ENCODE data around the gene TMEM164.

The TMEM164 gene

GRCh38 chrX:110215411-110215810, 212.5 kb downstream of the TMEM164 start:
- DNase-seq: no peak

DNA sequence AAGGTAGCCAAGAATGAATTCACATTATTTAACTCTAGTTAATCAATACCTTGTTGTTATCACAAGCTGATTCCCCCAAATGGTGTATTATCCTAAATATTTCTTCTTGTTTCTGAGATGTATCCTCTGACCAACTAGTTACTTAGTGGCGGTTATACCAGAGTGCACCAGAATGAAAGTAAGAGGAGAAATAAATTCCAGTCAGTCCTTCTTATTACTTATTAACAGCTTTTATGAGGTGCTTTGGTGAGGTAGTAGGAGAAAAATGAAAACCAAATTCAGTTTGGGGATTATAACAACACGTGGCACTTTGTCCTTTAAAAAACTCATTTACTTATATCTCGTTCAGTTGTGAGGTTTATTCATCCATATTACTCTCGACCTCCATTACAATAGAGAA, 213.1 kb downstream of the TMEM164 start:
- DNase-seq: no peak

DNA sequence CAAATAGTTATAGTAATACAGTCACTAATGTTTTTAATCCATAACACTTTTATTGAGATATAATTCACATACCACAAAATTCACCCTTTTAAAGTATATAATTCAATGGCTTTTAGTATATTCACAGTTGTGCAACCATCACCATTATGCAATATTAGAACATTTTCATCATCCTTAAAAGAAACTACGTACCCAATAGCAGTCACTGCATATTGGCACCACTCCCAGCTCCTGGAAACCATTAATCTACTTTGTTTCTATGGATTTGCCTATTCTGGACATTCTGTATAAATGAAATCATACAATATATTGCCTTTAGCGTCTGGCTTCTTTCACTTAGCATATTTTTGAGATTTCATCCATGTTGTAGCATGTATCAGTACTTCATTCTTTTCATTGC, 215.7 kb downstream of the TMEM164 start:
- no peak for DNase-seq

GRCh38 chrX:110219920-110220319, 217.0 kb downstream of the TMEM164 start:
- DNase-seq: no peak

DNA sequence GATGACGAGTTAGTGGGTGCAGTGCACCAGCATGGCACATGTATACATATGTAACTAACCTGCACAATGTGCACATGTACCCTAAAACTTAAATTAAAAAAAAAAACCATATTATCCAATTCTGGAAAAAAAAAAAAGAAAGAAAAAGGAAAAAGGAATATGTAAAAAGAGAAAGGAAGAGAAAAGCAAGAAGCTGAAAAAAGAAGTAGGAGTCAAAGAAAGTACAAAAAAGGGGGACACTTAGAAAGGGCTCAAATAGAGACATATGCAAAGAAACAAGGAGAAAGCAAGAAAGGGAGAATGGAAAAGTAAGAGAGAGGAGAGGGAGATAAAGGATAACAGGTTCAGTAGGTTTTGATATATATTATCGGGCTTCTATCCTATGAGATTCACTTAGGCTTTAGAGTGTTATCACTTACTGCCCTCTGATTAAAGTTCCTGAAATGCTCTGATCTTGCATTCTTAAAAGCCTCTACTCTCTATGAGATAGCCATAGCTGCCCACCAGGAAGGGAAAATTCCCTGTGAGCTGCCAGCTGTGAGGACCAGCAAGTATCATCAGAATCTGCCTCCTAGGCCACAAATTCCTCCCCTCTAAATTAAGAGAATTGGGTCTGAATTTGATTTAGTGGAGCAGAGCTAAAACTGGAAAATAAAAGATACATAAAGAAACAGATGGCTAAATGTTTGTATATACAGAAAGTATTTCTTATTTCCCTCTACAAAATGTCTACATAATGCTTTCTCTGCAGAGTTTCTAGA, 219.8 kb downstream of the TMEM164 start:
- no peak for DNase-seq

GRCh38 chrX:110224926-110225617, 222.2 kb downstream of the TMEM164 start:
- DNase-seq: no peak

GRCh38 chrX:110226931-110227330, 224.0 kb downstream of the TMEM164 start:
- no peak for DNase-seq
